HepG2 (cell line): Measurements from ENCODE around the gene TAAR9. TPM values are rescaled to one million over a fixed set of nuclear protein-coding genes. Genes with fewer than 3 reads are reported as not detected.

ENCODE experiments used
- BCL6 ChIP-seq: IDR thresholded peaks from 2 replicates; pipeline ENCODE4 v1.6.1; 2016; ENCODE audit warnings: missing genetic modification reagents, missing compliant biosample characterization
- CCAR2 ChIP-seq: fragments of 200-400 bp; formaldehyde crosslinking; optimal IDR thresholded peaks from 2 replicates; pipeline ENCODE3; 2018; ENCODE audit warnings: low read depth, mild to moderate bottlenecking, low read length, moderate library complexity
- HOXA9 ChIP-seq: sonication (generic); formaldehyde crosslinking; IDR thresholded peaks from 2 replicates; pipeline ENCODE4 v1.8.1; 2022; ENCODE audit warnings: missing genetic modification reagents, mild to moderate bottlenecking, moderate library complexity, borderline replicate concordance
- JUN ChIP-seq: sonication (generic); formaldehyde crosslinking; IDR thresholded peaks from 2 replicates; pipeline ENCODE4 v1.4.0; 2020; ENCODE audit warnings: mild to moderate bottlenecking, missing genetic modification reagents
- MIER2 ChIP-seq: IDR thresholded peaks from 2 replicates; pipeline ENCODE4 v1.6.1; 2016; ENCODE audit warnings: missing biosample characterization, missing genetic modification reagents
- RBM22 ChIP-seq: fragments of 200-400 bp; formaldehyde crosslinking; optimal IDR thresholded peaks from 2 replicates; pipeline ENCODE3; 2017; ENCODE audit warnings: mild to moderate bottlenecking, low read length, moderate library complexity
- SALL1 ChIP-seq: sonication (generic); formaldehyde crosslinking; IDR thresholded peaks from 2 replicates; pipeline ENCODE4 v1.8.0; 2022; ENCODE audit warnings: mild to moderate bottlenecking, missing genetic modification reagents
- SKI ChIP-seq: fragments of 450-650 bp; IDR thresholded peaks from one replicate; pipeline ENCODE4 v1.6.1; 2018; ENCODE audit warnings: mild to moderate bottlenecking; ENCODE audit not compliant: partially characterized antibody
- ZFP90 ChIP-seq: sonication (generic); formaldehyde crosslinking; IDR thresholded peaks from 2 replicates; pipeline ENCODE4 v1.8.0; 2022; ENCODE audit warnings: missing genetic modification reagents, mild to moderate bottlenecking, inconsistent platforms, borderline replicate concordance
- ZNF17 ChIP-seq: sonication (generic); formaldehyde crosslinking; IDR thresholded peaks from 2 replicates; pipeline ENCODE4 v1.5.0; 2020; ENCODE audit warnings: mild to moderate bottlenecking, missing genetic modification reagents
- ZNF317 ChIP-seq: sonication (generic); formaldehyde crosslinking; IDR thresholded peaks from 2 replicates; pipeline ENCODE4 v1.5.0; 2020; ENCODE audit warnings: mild to moderate bottlenecking, missing genetic modification reagents
- ZNF354B ChIP-seq: sonication (generic); formaldehyde crosslinking; IDR thresholded peaks from 2 replicates; pipeline ENCODE4 v1.8.0; 2022; ENCODE audit warnings: mild to moderate bottlenecking, missing genetic modification reagents
- ZNF713 ChIP-seq: sonication (generic); formaldehyde crosslinking; IDR thresholded peaks from 2 replicates; pipeline ENCODE4 v1.4.0; 2020; ENCODE audit warnings: mild to moderate bottlenecking, missing genetic modification reagents
- ZNF839 ChIP-seq: sonication (generic); formaldehyde crosslinking; IDR thresholded peaks from 2 replicates; pipeline ENCODE4 v1.4.0; 2020; ENCODE audit warnings: missing genetic modification reagents, mild to moderate bottlenecking, borderline replicate concordance
- polyA plus RNA-seq, 8 experiments: library from polyadenylated mRNA; depleted of rRNA in 3 of 8; stranded (reverse) in 7 of 8; unstranded in 1 of 8; fragments of >200 nt; fragmentation: Illumina TruSeq in 4 of 8; extraction: Trizol in 4 of 8; gene quantifications; 2 replicates each; pipeline versions ENCODE4 v1.2.1 to v1.2.3, GENCODE V29; 2011 to 2016; ENCODE audit warnings: low read depth in 4 of 8, missing spikeins in 1 of 8, mixed read lengths in 1 of 8; ENCODE audit not compliant: insufficient read depth in 1 of 8
- total RNA-seq, 5 experiments: library from RNA; depleted of rRNA; stranded (reverse); fragments of >200 nt; fragmentation: Illumina TruSeq; extraction: Trizol; gene quantifications; 2 replicates each; pipeline ENCODE4 v1.2.3, GENCODE V29; 2016; ENCODE audit warnings: low read depth in 1 of 5
- TF ChIP-seq, protein P1 (sequence below): sonication (generic); formaldehyde crosslinking; IDR thresholded peaks from 2 replicates; pipeline ENCODE4 v1.5.0; 2020; ENCODE audit warnings: missing genetic modification reagents
- TF ChIP-seq, protein P2 (sequence below): sonication (generic); formaldehyde crosslinking; IDR thresholded peaks from 2 replicates; pipeline ENCODE4 v1.5.0; 2020; ENCODE audit warnings: missing genetic modification reagents, mild to moderate bottlenecking, borderline replicate concordance
- TF ChIP-seq, protein P3 (sequence below): IDR thresholded peaks from 2 replicates; pipeline ENCODE4 v1.6.1; 2016; ENCODE audit warnings: low read depth
- TF ChIP-seq, protein P4 (sequence below): sonication (generic); formaldehyde crosslinking; IDR thresholded peaks from 2 replicates; pipeline ENCODE4 v1.9.0; 2021; ENCODE audit warnings: missing genetic modification reagents, borderline replicate concordance
- TF ChIP-seq, protein P5 (sequence below): IDR thresholded peaks from 2 replicates; pipeline ENCODE4 v1.6.1; 2016; ENCODE audit warnings: mild to moderate bottlenecking
- TF ChIP-seq, protein P6 (sequence below): sonication (generic); formaldehyde crosslinking; IDR thresholded peaks from 2 replicates; pipeline ENCODE4 v1.5.1; 2020; ENCODE audit warnings: missing genetic modification reagents, mild to moderate bottlenecking, borderline replicate concordance
- TF ChIP-seq, protein P7 (sequence below): sonication (generic); formaldehyde crosslinking; IDR thresholded peaks from 2 replicates; pipeline ENCODE4 v1.4.0; 2020; ENCODE audit warnings: missing genetic modification reagents

TAAR9 gene
- total and polyA plus RNA-seq, 2 of the 13 experiments (the other 11 are each of a cell fraction or from before 2014, with no cell fraction given): 0.07 TPM; not detected in 1

DNA sequence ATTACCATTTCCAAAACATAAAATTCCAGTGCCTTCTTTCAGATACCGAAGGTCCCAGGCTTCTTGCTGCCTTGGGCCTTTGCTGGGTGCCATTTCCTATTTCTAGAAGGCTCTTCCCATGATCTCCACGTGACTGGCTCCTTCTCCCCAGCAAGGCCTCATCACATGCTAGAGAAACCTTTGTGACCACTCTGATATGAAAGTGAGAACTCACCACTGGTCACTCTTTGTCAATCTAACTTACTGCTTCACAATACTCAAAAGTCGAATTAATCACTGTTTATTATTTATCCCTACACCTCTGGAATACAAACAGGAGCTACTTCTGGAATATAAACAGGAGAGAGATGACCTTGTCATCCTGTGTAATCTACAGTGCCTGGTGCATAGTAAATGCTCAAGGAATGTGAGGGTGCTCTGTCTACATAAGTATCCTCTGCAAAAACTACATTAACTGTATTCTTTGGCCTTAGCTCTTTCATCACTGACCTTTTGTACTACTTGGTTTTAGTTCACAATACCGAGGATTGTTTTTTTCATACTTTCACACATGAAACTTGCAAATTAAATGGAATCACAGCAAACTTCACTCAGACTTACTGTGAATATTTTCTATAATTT, 26.8 kb upstream of the TAAR9 start (continued):
- TF ChIP-seq, protein P1, sequence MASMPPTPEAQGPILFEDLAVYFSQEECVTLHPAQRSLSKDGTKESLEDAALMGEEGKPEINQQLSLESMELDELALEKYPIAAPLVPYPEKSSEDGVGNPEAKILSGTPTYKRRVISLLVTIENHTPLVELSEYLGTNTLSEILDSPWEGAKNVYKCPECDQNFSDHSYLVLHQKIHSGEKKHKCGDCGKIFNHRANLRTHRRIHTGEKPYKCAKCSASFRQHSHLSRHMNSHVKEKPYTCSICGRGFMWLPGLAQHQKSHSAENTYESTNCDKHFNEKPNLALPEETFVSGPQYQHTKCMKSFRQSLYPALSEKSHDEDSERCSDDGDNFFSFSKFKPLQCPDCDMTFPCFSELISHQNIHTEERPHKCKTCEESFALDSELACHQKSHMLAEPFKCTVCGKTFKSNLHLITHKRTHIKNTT (CRISPR knock-in tag): no peak
- no peak for TF ChIP-seq ZNF354B (CRISPR knock-in tag)
- TF ChIP-seq SALL1 (CRISPR knock-in tag): peak; percentile 30; the same call in 1 of the 2 replicates
- 0 out of 2 replicates have a peak, but pooled peaks have one; percentile 3 for TF ChIP-seq ZNF317 (CRISPR knock-in tag)
- TF ChIP-seq, protein P2, sequence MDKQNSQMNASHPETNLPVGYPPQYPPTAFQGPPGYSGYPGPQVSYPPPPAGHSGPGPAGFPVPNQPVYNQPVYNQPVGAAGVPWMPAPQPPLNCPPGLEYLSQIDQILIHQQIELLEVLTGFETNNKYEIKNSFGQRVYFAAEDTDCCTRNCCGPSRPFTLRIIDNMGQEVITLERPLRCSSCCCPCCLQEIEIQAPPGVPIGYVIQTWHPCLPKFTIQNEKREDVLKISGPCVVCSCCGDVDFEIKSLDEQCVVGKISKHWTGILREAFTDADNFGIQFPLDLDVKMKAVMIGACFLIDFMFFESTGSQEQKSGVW: no peak
- TF ChIP-seq ZNF713 (CRISPR knock-in tag): no peak
- no peak for TF ChIP-seq RBM22
- no peak for TF ChIP-seq CCAR2
- TF ChIP-seq MIER2 (CRISPR knock-in tag): 0 out of 2 replicates have a peak, but pooled peaks have one; percentile 19
- TF ChIP-seq, protein P3, sequence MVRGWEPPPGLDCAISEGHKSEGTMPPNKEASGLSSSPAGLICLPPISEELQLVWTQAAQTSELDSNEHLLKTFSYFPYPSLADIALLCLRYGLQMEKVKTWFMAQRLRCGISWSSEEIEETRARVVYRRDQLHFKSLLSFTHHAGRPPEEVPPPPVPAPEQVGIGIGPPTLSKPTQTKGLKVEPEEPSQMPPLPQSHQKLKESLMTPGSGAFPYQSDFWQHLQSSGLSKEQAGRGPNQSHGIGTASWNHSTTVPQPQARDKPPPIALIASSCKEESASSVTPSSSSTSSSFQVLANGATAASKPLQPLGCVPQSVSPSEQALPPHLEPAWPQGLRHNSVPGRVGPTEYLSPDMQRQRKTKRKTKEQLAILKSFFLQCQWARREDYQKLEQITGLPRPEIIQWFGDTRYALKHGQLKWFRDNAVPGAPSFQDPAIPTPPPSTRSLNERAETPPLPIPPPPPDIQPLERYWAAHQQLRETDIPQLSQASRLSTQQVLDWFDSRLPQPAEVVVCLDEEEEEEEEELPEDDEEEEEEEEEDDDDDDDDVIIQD: no peak
- TF ChIP-seq ZNF839: no peak
- TF ChIP-seq, protein P4, sequence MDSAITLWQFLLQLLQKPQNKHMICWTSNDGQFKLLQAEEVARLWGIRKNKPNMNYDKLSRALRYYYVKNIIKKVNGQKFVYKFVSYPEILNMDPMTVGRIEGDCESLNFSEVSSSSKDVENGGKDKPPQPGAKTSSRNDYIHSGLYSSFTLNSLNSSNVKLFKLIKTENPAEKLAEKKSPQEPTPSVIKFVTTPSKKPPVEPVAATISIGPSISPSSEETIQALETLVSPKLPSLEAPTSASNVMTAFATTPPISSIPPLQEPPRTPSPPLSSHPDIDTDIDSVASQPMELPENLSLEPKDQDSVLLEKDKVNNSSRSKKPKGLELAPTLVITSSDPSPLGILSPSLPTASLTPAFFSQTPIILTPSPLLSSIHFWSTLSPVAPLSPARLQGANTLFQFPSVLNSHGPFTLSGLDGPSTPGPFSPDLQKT (CRISPR knock-in tag): no peak
- TF ChIP-seq, protein P5, sequence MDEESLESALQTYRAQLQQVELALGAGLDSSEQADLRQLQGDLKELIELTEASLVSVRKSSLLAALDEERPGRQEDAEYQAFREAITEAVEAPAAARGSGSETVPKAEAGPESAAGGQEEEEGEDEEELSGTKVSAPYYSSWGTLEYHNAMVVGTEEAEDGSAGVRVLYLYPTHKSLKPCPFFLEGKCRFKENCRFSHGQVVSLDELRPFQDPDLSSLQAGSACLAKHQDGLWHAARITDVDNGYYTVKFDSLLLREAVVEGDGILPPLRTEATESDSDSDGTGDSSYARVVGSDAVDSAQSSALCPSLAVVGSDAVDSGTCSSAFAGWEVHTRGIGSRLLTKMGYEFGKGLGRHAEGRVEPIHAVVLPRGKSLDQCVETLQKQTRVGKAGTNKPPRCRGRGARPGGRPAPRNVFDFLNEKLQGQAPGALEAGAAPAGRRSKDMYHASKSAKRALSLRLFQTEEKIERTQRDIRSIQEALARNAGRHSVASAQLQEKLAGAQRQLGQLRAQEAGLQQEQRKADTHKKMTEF (CRISPR knock-in tag): no peak; the same call in 1 of the 2 replicates
- TF ChIP-seq, protein P6, sequence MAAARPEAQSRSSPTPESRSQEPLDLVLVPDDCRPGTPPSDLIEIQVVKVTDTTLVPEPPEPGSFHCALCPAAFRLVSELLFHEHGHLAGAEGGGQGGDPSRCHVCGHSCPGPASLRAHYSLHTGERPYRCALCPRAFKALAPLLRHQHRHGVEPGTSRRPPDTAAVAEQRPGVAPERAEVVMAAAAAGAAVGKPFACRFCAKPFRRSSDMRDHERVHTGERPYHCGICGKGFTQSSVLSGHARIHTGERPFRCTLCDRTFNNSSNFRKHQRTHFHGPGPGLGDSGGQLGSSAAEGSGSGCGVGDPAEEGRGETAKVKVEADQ (CRISPR knock-in tag): no peak
- TF ChIP-seq HOXA9 (CRISPR knock-in tag): no peak
- no peak for TF ChIP-seq ZFP90 (CRISPR knock-in tag)
- no peak for TF ChIP-seq ZNF17 (CRISPR knock-in tag)
- no peak for TF ChIP-seq SKI
- TF ChIP-seq, protein P7, sequence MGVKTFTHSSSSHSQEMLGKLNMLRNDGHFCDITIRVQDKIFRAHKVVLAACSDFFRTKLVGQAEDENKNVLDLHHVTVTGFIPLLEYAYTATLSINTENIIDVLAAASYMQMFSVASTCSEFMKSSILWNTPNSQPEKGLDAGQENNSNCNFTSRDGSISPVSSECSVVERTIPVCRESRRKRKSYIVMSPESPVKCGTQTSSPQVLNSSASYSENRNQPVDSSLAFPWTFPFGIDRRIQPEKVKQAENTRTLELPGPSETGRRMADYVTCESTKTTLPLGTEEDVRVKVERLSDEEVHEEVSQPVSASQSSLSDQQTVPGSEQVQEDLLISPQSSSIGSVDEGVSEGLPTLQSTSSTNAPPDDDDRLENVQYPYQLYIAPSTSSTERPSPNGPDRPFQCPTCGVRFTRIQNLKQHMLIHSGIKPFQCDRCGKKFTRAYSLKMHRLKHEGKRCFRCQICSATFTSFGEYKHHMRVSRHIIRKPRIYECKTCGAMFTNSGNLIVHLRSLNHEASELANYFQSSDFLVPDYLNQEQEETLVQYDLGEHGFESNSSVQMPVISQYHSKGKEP (CRISPR knock-in tag): no peak
- TF ChIP-seq BCL6 (CRISPR knock-in tag): 0 out of 2 replicates have a peak, but pooled peaks have one; percentile 16
- TF ChIP-seq JUN: no peak
